ENCODE results near the gene ACAN. TPM values are rescaled to one million over a fixed set of nuclear protein-coding genes. Genes with fewer than 3 reads are reported as not detected.

Gene ACAN
- total RNA-seq, 1 experiment from 2014 or later = not detected

- no peak overlapping the region for H2AFZ ChIP-seq
- DNase-seq = no peak
- no peak overlapping the region for H3K27ac ChIP-seq
- H3F3A ChIP-seq (ENCODE audit: insufficient read depth, low read depth) = no peaks in the 10 kb centered on the region
- no peaks in the 10 kb centered on the region for H4K20me1 ChIP-seq (ENCODE audit: insufficient read depth)
- H3K4me2 ChIP-seq = no peak overlapping the region
- no peaks in the 10 kb centered on the region for H3K36me3 ChIP-seq (ENCODE audit: low read depth)
- POLR2A ChIA-PET (ENCODE audit: unreplicated experiment) = no interaction called here
- H3K9me2 ChIP-seq (ENCODE audit: insufficient read depth) = no peaks in the 10 kb centered on the region
- TF ChIP-seq CTCF (conservative IDR thresholded peaks at IDR 0.05) = no peak
- no peak for TF ChIP-seq EZH2 (IDR thresholded peaks at IDR 0.05; ENCODE audit: low read depth)
- H3K79me2 ChIP-seq (ENCODE audit: low read depth) = no peaks in the 10 kb centered on the region
- intact Hi-C loops (cut with micrococcal nuclease; ENCODE audit: unreplicated experiment) = no loop called here
- no peaks in the 10 kb centered on the region for H3K9me3 ChIP-seq (ENCODE audit: insufficient read depth, low read depth)
- no TSS peak for BruUV-seq (replicated peaks)
- no peak overlapping the region for H3K4me3 ChIP-seq
- H3K27me3 ChIP-seq (ENCODE audit: insufficient read depth, low read depth) = peaks cover 35% of the 10 kb centered on the region
- CTCF ChIA-PET = no interaction called here
- H3K4me1 ChIP-seq (replicated peaks; ENCODE audit: insufficient read depth) = no peaks in the 10 kb centered on the region
Measured at GRCh38 chr15:88775776-88776175, 27.5 kb upstream of the ACAN start.

DNA sequence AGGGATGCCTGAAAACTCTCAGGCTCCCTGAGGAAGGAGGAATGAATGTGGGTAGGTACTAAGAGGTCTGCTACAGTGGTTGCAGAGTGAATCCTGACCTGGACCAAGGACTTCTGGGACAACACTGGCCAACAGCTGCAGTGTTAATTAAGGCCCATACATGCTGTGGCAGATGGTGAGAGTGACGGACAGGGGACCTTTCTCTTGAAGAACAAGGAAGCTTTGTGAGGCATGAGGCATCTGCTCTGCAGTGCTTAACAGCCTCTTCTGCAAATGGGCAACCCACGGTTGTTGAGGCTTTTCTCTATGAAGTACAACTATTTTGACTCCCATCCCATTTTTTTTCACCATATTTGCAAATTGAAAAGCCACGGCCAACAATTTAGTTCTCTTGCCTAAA lies 26.6 kb upstream of the ACAN start:
- BruUV-seq (replicated peaks) = no TSS peak
- H3K79me2 ChIP-seq (ENCODE audit: low read depth) = no peaks in the 10 kb centered on the region
- intact Hi-C loops (cut with micrococcal nuclease; ENCODE audit: unreplicated experiment) = no loop called here

GRCh38 chr15:88779944-88780343 lies 23.3 kb upstream of the ACAN start:
- Histone ChIP-seq H3K79me2 (ENCODE audit: low read depth) (no peaks in the 10 kb centered on the region), H2AFZ (no peak overlapping the region), H3K36me3 (ENCODE audit: low read depth) (no peaks in the 10 kb centered on the region), H3F3A (ENCODE audit: insufficient read depth, low read depth) (no peaks in the 10 kb centered on the region), H3K9me2 (ENCODE audit: insufficient read depth) (no peaks in the 10 kb centered on the region), H3K27ac (no peak overlapping the region), H3K4me2 (no peak overlapping the region), H3K27me3 (ENCODE audit: insufficient read depth, low read depth) (peaks cover 55% of the 10 kb centered on the region), H4K20me1 (ENCODE audit: insufficient read depth) (no peaks in the 10 kb centered on the region), H3K4me1 (replicated peaks; ENCODE audit: insufficient read depth) (no peaks in the 10 kb centered on the region), H3K9me3 (ENCODE audit: insufficient read depth, low read depth) (no peaks in the 10 kb centered on the region), H3K4me3 (no peak overlapping the region)
- ChIA-PET CTCF (no interaction called here), POLR2A (ENCODE audit: unreplicated experiment) (no interaction called here)
- BruUV-seq (replicated peaks) = no TSS peak
- no peak for DNase-seq
- TF ChIP-seq CTCF (conservative IDR thresholded peaks at IDR 0.05) = no peak
- no peak for TF ChIP-seq EZH2 (IDR thresholded peaks at IDR 0.05; ENCODE audit: low read depth)
- intact Hi-C loops (cut with micrococcal nuclease; ENCODE audit: unreplicated experiment) = no loop called here

More for the DNA sequence above, 26.6 kb upstream of the ACAN start:
- TF ChIP-seq CTCF (conservative IDR thresholded peaks at IDR 0.05) (no peak), EZH2 (IDR thresholded peaks at IDR 0.05; ENCODE audit: low read depth) (no peak)
- DNase-seq = no peak
- Histone ChIP-seq H3K4me2 (no peak overlapping the region), H3F3A (ENCODE audit: insufficient read depth, low read depth) (no peaks in the 10 kb centered on the region), H3K36me3 (ENCODE audit: low read depth) (no peaks in the 10 kb centered on the region), H4K20me1 (ENCODE audit: insufficient read depth) (no peaks in the 10 kb centered on the region), H3K4me1 (replicated peaks; ENCODE audit: insufficient read depth) (no peaks in the 10 kb centered on the region), H2AFZ (no peak overlapping the region), H3K27ac (no peak overlapping the region), H3K4me3 (no peak overlapping the region), H3K9me2 (ENCODE audit: insufficient read depth) (no peaks in the 10 kb centered on the region), H3K27me3 (ENCODE audit: insufficient read depth, low read depth) (peaks cover 33% of the 10 kb centered on the region), H3K9me3 (ENCODE audit: insufficient read depth, low read depth) (no peaks in the 10 kb centered on the region)
- ChIA-PET POLR2A (ENCODE audit: unreplicated experiment) (no interaction called here), CTCF (no interaction called here)

Data from PC-9 (cell line).